Endothelial cell (in vitro differentiated cells): ENCODE data around the gene SEMA4D. TPM values are rescaled to one million over a fixed set of nuclear protein-coding genes. Genes with fewer than 3 reads are reported as not detected.
A peak's percentile ranks its signal among the peaks of the same experiment; 100 is the strongest.

Experiments
- DNase-seq: peaks from one replicate; pipeline ENCODE4 v3.0.0; 2021; ENCODE audit warnings: low spot score
- H3K27ac Mint-ChIP-seq: one replicate; pipeline ENCODE4 v1.8.0; 2021; ENCODE audit warnings: mixed read lengths, inconsistent platforms; ENCODE audit not compliant: unreplicated experiment
- H3K27me3 Mint-ChIP-seq: one replicate; pipeline ENCODE4 v1.8.0; 2021; ENCODE audit warnings: mild to moderate bottlenecking, moderate library complexity, mixed read lengths, inconsistent platforms; ENCODE audit not compliant: unreplicated experiment
- H3K36me3 Mint-ChIP-seq: one replicate; pipeline ENCODE4 v1.8.0; 2021; ENCODE audit warnings: mild to moderate bottlenecking, low read depth, mixed read lengths, inconsistent platforms; ENCODE audit not compliant: unreplicated experiment
- H3K4me1 Mint-ChIP-seq: one replicate; pipeline ENCODE4 v1.8.0; 2021; ENCODE audit warnings: mild to moderate bottlenecking, mixed read lengths, inconsistent platforms; ENCODE audit not compliant: unreplicated experiment
- H3K4me3 Mint-ChIP-seq: one replicate; pipeline ENCODE4 v1.8.0; 2021; ENCODE audit warnings: mild to moderate bottlenecking, mixed read lengths, inconsistent platforms; ENCODE audit not compliant: unreplicated experiment
- H3K9me3 Mint-ChIP-seq: one replicate; pipeline ENCODE4 v1.8.0; 2021; ENCODE audit warnings: mixed read lengths, inconsistent platforms; ENCODE audit not compliant: unreplicated experiment
- CTCF ChIP-seq: fragments of 200-600 bp; sonication (generic); IDR thresholded peaks from one replicate; pipeline ENCODE4 v1.5.0; 2021; ENCODE audit warnings: antibody characterized with exemption; ENCODE audit not compliant: unreplicated experiment
- total RNA-seq: library from RNA; stranded (reverse); fragmentation: NEBNext Ultra II Directional; extraction: Animal tissue kit (Norgen Biotek cat#: 25700); gene quantifications from one replicate; pipeline ENCODE4 v1.2.1, GENCODE V29; 2021; ENCODE audit not compliant: unreplicated experiment

SEMA4D gene
- total RNA-seq, 1 donor from 2014 or later: 14.8 TPM

GRCh38 chr9:89484475-89485404, 13.2 kb downstream of the SEMA4D start:
- Mint-ChIP-seq H3K9me3 (no peaks in the 10 kb centered on the region), H3K27ac (peak overlapping the region; percentile 5), H3K27me3 (peaks cover 3% of the 10 kb centered on the region), H3K36me3 (no peaks in the 10 kb centered on the region), H3K4me3 (no peak overlapping the region), H3K4me1 (peaks cover 10% of the 10 kb centered on the region)
- no peak for TF ChIP-seq CTCF
- DNase-seq: no peak

DNA sequence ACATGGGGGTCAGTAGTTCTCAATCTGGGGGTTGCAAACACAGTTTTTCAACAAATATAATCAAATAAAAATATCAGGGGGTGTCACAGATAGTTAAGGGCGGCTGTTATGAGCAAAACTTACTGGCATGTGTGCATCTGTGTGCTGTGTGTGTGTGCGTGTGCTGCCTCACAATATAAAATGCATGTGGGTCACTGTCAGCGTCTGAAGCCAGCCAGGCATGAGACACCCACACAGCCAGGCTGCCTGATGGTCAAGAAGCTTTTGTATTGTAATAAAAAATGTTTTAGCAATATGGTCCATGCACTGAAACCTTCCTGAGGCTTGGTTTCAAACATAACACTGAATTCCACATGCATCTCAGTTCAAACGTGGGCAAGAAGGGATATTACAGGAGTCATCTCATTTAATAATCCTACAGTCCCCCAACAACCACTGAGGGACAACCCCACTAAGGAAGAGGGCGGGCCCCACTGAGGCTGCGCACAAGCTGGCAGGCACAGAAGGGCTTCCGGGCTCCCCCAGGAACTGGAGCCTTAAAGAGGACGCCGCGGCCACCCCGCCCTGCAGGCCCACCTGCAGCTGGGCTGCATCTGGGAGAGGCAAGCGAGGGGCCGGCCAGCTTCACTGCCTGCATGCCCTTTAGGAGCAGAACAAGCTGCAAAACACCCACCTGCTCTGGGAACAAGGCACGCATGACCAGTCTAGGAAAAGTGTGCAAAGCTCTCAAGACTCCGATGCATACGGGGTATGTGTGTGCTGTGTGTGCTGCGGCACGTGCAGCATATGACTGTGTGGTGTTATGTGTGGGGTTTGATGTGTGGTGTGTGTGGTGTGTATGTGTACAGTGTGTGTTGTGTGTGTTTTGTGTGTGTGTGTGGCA, 14.1 kb downstream of the SEMA4D start:
- H3K36me3 Mint-ChIP-seq: no peaks in the 10 kb centered on the region
- TF ChIP-seq CTCF: no peak
- H3K4me1 Mint-ChIP-seq: peaks cover 14% of the 10 kb centered on the region
- DNase-seq: no peak
- H3K27ac Mint-ChIP-seq: peak overlapping the region; percentile 5
- H3K4me3 Mint-ChIP-seq: no peak overlapping the region
- H3K9me3 Mint-ChIP-seq: no peaks in the 10 kb centered on the region
- H3K27me3 Mint-ChIP-seq: peaks cover 6% of the 10 kb centered on the region

DNA sequence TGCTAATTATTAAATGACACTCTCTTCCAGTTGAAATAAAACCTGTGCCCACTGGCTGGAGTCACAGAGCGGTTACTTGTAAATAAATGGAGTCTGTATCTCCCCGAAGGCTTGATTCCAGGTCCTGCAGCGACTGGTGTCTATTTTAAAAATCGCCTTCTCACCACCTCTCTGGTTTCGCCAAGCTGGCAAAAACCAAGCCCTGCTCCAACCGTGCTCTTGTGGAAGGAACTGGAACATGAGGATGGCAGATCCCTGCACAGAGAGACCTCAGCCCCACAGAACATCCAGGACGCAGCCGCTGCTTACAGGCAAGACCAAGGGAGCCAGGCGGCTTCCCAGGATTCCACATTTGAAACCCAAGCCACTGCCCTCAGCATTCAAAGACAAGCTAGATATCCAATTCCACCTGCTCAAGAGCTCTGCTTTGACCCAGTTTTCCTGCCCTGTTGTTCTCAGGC, 15.0 kb downstream of the SEMA4D start:
- Mint-ChIP-seq H3K36me3 (no peaks in the 10 kb centered on the region), H3K27me3 (peaks cover 6% of the 10 kb centered on the region), H3K4me3 (no peak overlapping the region), H3K9me3 (no peaks in the 10 kb centered on the region), H3K4me1 (peaks cover 20% of the 10 kb centered on the region), H3K27ac (no peak overlapping the region)
- no peak for TF ChIP-seq CTCF
- no peak for DNase-seq

DNA sequence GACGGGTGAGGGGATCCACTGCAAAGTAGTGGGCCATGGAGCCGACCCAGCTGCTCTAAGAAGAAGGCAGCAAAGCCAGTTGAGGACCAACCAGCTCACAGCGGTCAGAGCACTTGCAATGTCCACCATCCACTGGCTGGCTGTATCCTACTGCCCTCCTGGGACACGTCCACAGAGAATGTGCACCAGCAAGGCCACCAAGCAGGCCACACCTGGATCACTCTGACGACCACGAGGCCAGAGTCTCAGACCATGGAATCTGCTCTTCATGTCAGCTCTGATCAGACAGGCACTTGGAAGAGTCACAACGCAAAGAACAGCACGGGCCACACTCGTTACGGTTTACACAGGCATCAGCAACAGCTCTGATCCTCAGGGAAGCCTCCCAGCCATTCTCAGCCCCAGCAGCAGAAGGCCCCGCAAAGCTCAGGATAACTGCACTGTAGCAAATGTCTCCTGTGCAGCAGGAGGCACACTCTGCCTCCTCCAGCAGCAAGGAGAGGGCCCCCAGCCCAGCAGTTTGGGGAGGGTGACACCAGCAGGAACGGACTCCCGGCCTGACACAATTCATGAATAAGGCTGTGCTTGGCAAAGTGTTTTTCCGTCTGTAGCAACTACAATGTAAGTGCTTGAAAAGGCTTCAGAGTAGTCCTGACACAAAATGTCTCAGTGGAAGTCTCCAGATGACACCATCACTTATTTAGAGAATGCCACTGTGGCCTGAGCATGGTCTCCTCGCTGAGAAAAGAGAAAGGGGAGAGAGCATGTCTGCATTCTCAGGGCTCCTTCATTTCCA, 15.7 kb downstream of the SEMA4D start:
- no peaks in the 10 kb centered on the region for H3K9me3 Mint-ChIP-seq
- no peaks in the 10 kb centered on the region for H3K36me3 Mint-ChIP-seq
- no peak for TF ChIP-seq CTCF
- DNase-seq: no peak
- no peak overlapping the region for H3K4me3 Mint-ChIP-seq
- H3K27ac Mint-ChIP-seq: no peak overlapping the region
- peaks cover 27% of the 10 kb centered on the region for H3K4me1 Mint-ChIP-seq
- H3K27me3 Mint-ChIP-seq: peaks cover 8% of the 10 kb centered on the region
